ENCODE results near the gene MYMX. TPM values are rescaled to one million over a fixed set of nuclear protein-coding genes. Genes with fewer than 3 reads are reported as not detected.

Gene MYMX
- not detected in 5 replicates for total RNA-seq (2022; extraction: Qiagen RNA extraction)

DNA sequence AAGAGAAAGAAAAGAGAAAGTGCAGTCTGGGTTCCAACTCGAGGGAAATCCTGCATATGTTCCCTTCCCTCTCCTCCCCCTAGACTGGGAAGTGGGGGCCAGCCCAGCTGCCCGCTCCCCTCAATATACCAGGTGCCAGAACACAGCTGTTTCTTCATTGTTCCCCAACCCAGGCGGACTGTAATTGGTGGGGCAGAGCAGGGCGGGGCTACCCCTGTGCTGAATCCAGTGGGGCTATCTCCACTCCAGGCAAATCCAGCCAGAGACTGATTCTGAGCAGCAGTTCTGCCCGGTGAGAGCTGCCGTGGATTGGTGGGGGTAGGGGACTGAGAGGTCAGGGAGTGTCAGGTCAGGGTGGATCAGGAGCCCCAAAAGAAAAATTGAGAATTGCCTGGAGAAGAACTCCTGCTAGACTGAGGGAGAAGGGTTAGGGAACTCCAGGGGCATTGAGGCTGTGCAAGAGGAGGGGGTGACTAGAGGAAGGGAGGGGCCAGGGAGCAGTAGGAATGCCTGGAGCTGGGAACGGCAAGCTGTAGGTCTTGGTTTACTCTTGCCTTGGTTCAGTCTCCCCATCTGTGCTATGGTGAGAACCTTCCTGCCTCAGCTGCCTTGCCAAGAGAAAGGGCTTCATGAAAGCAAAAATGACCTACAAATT lies at the start of gene MYMX:
Gene MYMX (plus strand): TSS at position 250 of the 655 bp plus-strand sequence. CDS start 546 bp downstream, outside the sequence.

GRCh38 chr6:44223319-44224028 lies 6.7 kb downstream of the MYMX start, which contains the start of gene SLC29A1:
SLC29A1 (plus strand) TSS chr6:44223595; CDS start chr6:44227314, 3,719 bp downstream.

DNA sequence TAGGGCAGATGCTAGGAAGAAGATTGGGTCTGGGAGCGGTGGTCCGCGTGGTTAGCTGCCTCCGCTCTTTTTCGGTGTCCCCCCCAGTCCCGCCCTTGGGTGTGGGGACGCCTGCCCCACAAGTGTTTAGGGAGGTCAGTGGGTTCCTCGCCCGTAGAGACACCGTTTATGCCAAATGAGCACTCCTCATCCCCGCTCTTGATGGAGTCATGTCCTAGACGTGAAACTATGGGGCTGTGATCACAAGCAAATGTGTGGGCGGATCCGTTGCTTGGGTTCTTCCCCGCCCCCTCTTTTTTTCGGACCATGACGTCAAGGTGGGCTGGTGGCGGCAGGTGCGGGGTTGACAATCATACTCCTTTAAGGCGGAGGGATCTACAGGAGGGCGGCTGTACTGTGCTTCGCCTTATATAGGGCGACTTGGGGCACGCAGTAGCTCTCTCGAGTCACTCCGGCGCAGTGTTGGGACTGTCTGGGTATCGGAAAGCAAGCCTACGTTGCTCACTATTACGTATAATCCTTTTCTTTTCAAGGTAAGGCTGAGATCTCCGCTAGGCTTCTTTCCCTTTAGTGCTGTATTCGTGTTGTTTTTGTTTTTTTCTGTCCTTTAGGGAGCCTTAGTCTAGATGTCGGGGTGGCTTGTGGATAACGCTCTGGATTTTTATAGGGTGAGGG lies 30.1 kb downstream of the MYMX start, which contains the start of gene HSP90AB1:
Gene HSP90AB1 (plus strand): TSS at position 439 of the 675 bp plus-strand sequence. CDS start 1,529 bp downstream, outside the sequence.

GRCh38 chr6:44257025-44257752 lies 40.5 kb downstream of the MYMX start, which contains the start of gene SLC35B2:
SLC35B2 (minus strand) TSS chr6:44257528; CDS start chr6:44257410, 118 bp downstream.

DNA sequence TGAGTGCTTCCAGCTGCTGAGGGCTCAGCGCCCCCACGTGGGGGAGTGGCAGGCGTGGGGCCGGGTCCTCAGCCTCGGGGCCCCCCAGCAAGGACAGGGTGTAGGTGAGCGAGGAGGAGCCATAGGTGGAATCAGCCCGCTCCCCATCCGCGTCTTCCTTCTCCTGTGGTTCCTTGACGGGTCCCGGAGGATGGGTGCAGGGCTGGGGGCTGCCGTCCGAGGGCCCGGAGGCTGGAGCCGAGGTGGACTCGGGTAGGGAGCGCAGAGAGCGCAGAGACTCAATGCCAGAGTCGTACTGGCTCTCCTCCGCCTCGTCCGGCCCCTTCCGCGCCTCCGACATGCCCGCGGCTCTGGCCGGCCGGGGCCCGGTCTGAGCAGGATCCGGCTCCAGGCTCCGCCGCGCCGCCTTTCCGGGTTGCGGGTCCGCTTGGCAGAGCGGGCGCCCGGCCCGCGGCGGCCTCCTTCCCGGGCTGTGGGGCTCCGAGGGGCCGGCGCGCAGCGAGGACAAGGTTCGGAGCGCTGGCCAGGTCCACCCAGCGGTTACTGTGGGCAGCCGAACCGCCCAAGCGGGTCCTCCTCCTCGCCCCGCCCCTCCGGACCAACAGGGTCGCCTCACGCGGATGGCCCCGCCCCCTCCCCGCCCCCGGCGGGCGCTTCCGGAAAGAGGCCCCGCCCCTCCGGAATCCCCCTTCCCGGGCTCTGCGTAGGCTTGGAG lies 48.4 kb downstream of the MYMX start, which contains the start of gene NFKBIE:
Gene NFKBIE (minus strand): TSS at position 545 of the 715 bp plus-strand sequence. CDS start 205 bp downstream, at position 340.

Other genes with a start within 250 kb of the MYMX start
- 54.3 to 69.1 TPM (median 67.8 TPM) in 5 replicates for gene MRPL14, start 89.5 kb upstream of the MYMX start, total RNA-seq (2022; extraction: Qiagen RNA extraction)
- gene TMEM63B, start 89.4 kb upstream of the MYMX start, total RNA-seq (2022; extraction: Qiagen RNA extraction), result 11.2 to 16.4 TPM (median 15.3 TPM) in 5 replicates
- gene CAPN11, start 58.1 kb upstream of the MYMX start, total RNA-seq (2022; extraction: Qiagen RNA extraction), result not detected in 5 replicates
- 42.3 to 53.9 TPM (median 51.8 TPM) in 5 replicates for gene SLC29A1, start 6.7 kb downstream of the MYMX start, total RNA-seq (2022; extraction: Qiagen RNA extraction)
- gene HSP90AB1, start 30.2 kb downstream of the MYMX start, total RNA-seq (2022; extraction: Qiagen RNA extraction), result 1,081 to 1,335 TPM (median 1,155 TPM) in 5 replicates
- gene SLC35B2, start 40.6 kb downstream of the MYMX start, total RNA-seq (2022; extraction: Qiagen RNA extraction), result 49.1 to 67.2 TPM (median 64.4 TPM) in 5 replicates
- gene NFKBIE, start 48.6 kb downstream of the MYMX start, total RNA-seq (2022; extraction: Qiagen RNA extraction), result 6.7 to 9.2 TPM (median 7.9 TPM) in 5 replicates
- gene TMEM151B, start 53.5 kb downstream of the MYMX start, total RNA-seq (2022; extraction: Qiagen RNA extraction), result 0.02 to 0.16 TPM (median 0.09 TPM) in 5 replicates
- 5.0 to 7.6 TPM (median 6.4 TPM) in 5 replicates for gene AARS2, start 96.4 kb downstream of the MYMX start, total RNA-seq (2022; extraction: Qiagen RNA extraction)
- gene SPATS1, start 125.7 kb downstream of the MYMX start, total RNA-seq (2022; extraction: Qiagen RNA extraction), result not detected in 5 replicates
- gene CDC5L, start 170.8 kb downstream of the MYMX start, total RNA-seq (2022; extraction: Qiagen RNA extraction), result 10.6 to 15.0 TPM (median 12.7 TPM) in 5 replicates